PC-9 (cell line): Measurements from ENCODE around the gene NFKBIB.

Experiments used
- CTCF ChIP-seq: fragments of 200-600 bp; sonication (generic); conservative IDR thresholded peaks from 2 replicates; pipeline ENCODE4 v1.6.1; 2017; ENCODE audit warnings: mixed run types, antibody characterized with exemption, mild to moderate bottlenecking, moderate library complexity
- EZH2 ChIP-seq: fragments of 200-600 bp; sonication (generic); IDR thresholded peaks from 2 replicates; pipeline ENCODE4 v1.8.0; 2017; ENCODE audit warnings: antibody characterized with exemption, low read depth

GRCh38 chr19:38901683-38902082 lies 1.9 kb downstream of the NFKBIB start:
- no peak for TF ChIP-seq CTCF
- no peak for TF ChIP-seq EZH2
